HepG2 (cell line): ENCODE results near the gene GPR173. TPM values are rescaled to one million over a fixed set of nuclear protein-coding genes. Genes with fewer than 3 reads are reported as not detected.

Source experiments
- ASH2L ChIP-seq: fragments of 300-600, 200-600 bp; sonication (generic); IDR thresholded peaks from 2 replicates; pipeline ENCODE4 v1.7.0; 2017; ENCODE audit warnings: low read depth, mild to moderate bottlenecking, moderate library complexity, mixed read lengths, low read length; ENCODE audit not compliant: insufficient read length
- CENPT ChIP-seq: sonication (generic); formaldehyde crosslinking; IDR thresholded peaks from 2 replicates; pipeline ENCODE4 v1.8.0; 2022; ENCODE audit warnings: low read depth, mild to moderate bottlenecking, moderate library complexity, missing genetic modification reagents
- CENPX ChIP-seq: sonication (generic); formaldehyde crosslinking; IDR thresholded peaks from 2 replicates; pipeline ENCODE4 v1.9.0; 2021; ENCODE audit warnings: mild to moderate bottlenecking, missing genetic modification reagents, moderate library complexity
- ETV6 ChIP-seq: sonication (generic); formaldehyde crosslinking; conservative IDR thresholded peaks from 2 replicates; pipeline ENCODE4 v1.4.0; 2020; ENCODE audit warnings: missing genetic modification reagents
- FUBP1 ChIP-seq: sonication (generic); formaldehyde crosslinking; IDR thresholded peaks from 2 replicates; pipeline ENCODE4 v1.5.1; 2020; ENCODE audit warnings: missing genetic modification reagents, mild to moderate bottlenecking, borderline replicate concordance
- HOXA5 ChIP-seq: sonication (generic); formaldehyde crosslinking; IDR thresholded peaks from 2 replicates; pipeline ENCODE4 v1.4.0; 2020; ENCODE audit warnings: missing genetic modification reagents
- MNT ChIP-seq: fragments of 450-650 bp; IDR thresholded peaks from 2 replicates; pipeline ENCODE4 v1.6.1; 2016
- NCOA1 ChIP-seq: sonication (generic); formaldehyde crosslinking; IDR thresholded peaks from 2 replicates; pipeline ENCODE4 v1.9.0; 2021; ENCODE audit warnings: missing genetic modification reagents
- NR0B2 ChIP-seq: sonication (generic); formaldehyde crosslinking; IDR thresholded peaks from 2 replicates; pipeline ENCODE4 v1.4.0; 2020; ENCODE audit warnings: mild to moderate bottlenecking, missing genetic modification reagents
- RORA ChIP-seq: sonication (generic); formaldehyde crosslinking; IDR thresholded peaks from 2 replicates; pipeline ENCODE4 v1.5.0; 2020; ENCODE audit warnings: mild to moderate bottlenecking, missing genetic modification reagents, moderate library complexity
- ZNF143 ChIP-seq: sonication (generic); formaldehyde crosslinking; IDR thresholded peaks from 2 replicates; pipeline ENCODE4 v1.4.0; 2020; ENCODE audit warnings: missing genetic modification reagents
- ZNF569 ChIP-seq: sonication (generic); formaldehyde crosslinking; IDR thresholded peaks from 2 replicates; pipeline ENCODE4 v1.5.0; 2020; ENCODE audit warnings: mild to moderate bottlenecking, missing genetic modification reagents, moderate library complexity, borderline replicate concordance
- ZNF678 ChIP-seq: sonication (generic); formaldehyde crosslinking; IDR thresholded peaks from 2 replicates; pipeline ENCODE4 v1.4.0; 2020; ENCODE audit warnings: mild to moderate bottlenecking, missing genetic modification reagents
- ZNF747 ChIP-seq: sonication (generic); formaldehyde crosslinking; IDR thresholded peaks from 2 replicates; pipeline ENCODE4 v1.8.1; 2023; ENCODE audit warnings: missing genetic modification reagents, mild to moderate bottlenecking, borderline replicate concordance
- ZNF781 ChIP-seq: sonication (generic); formaldehyde crosslinking; IDR thresholded peaks from 2 replicates; pipeline ENCODE4 v1.5.1; 2020; ENCODE audit warnings: borderline replicate concordance, mild to moderate bottlenecking, missing genetic modification reagents; ENCODE audit errors: not compliant biosample characterization
- ZNF816 ChIP-seq: sonication (generic); formaldehyde crosslinking; IDR thresholded peaks from 2 replicates; pipeline ENCODE4 v1.8.0; 2022; ENCODE audit warnings: missing genetic modification reagents, mild to moderate bottlenecking, borderline replicate concordance
- ZNF839 ChIP-seq: sonication (generic); formaldehyde crosslinking; IDR thresholded peaks from 2 replicates; pipeline ENCODE4 v1.4.0; 2020; ENCODE audit warnings: missing genetic modification reagents, mild to moderate bottlenecking, borderline replicate concordance
- polyA plus RNA-seq, 8 experiments: library from polyadenylated mRNA; depleted of rRNA in 3 of 8; stranded (reverse) in 7 of 8; unstranded in 1 of 8; fragments of >200 nt; fragmentation: Illumina TruSeq in 4 of 8; extraction: Trizol in 4 of 8; gene quantifications; 2 replicates each; pipeline versions ENCODE4 v1.2.1 to v1.2.3, GENCODE V29; 2011 to 2016; ENCODE audit warnings: low read depth in 4 of 8, missing spikeins in 1 of 8, mixed read lengths in 1 of 8; ENCODE audit not compliant: insufficient read depth in 1 of 8
- total RNA-seq, 5 experiments: library from RNA; depleted of rRNA; stranded (reverse); fragments of >200 nt; fragmentation: Illumina TruSeq; extraction: Trizol; gene quantifications; 2 replicates each; pipeline ENCODE4 v1.2.3, GENCODE V29; 2016; ENCODE audit warnings: low read depth in 1 of 5
- TF ChIP-seq, protein P1 (sequence below): sonication (generic); formaldehyde crosslinking; IDR thresholded peaks from 2 replicates; pipeline ENCODE4 v1.9.0; 2021; ENCODE audit warnings: missing genetic modification reagents, mild to moderate bottlenecking, borderline replicate concordance
- TF ChIP-seq, protein P2 (sequence below): sonication (generic); formaldehyde crosslinking; IDR thresholded peaks from 2 replicates; pipeline ENCODE4 v1.4.0; 2020; ENCODE audit warnings: missing genetic modification reagents, borderline replicate concordance

GPR173 gene
- total and polyA plus RNA-seq, 2 of the 13 experiments (the other 11 are each of a cell fraction or from before 2014, with no cell fraction given), result 0.04 TPM; not detected in 1

- TF ChIP-seq MNT (no peak), ETV6 (CRISPR knock-in tag) (no peak), NR0B2 (CRISPR knock-in tag) (no peak), ZNF143 (CRISPR knock-in tag) (no peak), ZNF569 (CRISPR knock-in tag) (no peak), ZNF747 (CRISPR knock-in tag) (no peak), ZNF781 (CRISPR knock-in tag) (peak; percentile 38), CENPX (no peak), FUBP1 (CRISPR knock-in tag) (no peak), ZNF678 (CRISPR knock-in tag) (no peak), HOXA5 (CRISPR knock-in tag) (0 out of 2 replicates have a peak, but pooled peaks have one; percentile 20), ZNF816 (CRISPR knock-in tag) (no peak), RORA (CRISPR knock-in tag) (no peak), ZNF839 (no peak), ASH2L (peak; percentile 61), CENPT (no peak), NCOA1 (CRISPR knock-in tag) (no peak)
- TF ChIP-seq, protein P1, sequence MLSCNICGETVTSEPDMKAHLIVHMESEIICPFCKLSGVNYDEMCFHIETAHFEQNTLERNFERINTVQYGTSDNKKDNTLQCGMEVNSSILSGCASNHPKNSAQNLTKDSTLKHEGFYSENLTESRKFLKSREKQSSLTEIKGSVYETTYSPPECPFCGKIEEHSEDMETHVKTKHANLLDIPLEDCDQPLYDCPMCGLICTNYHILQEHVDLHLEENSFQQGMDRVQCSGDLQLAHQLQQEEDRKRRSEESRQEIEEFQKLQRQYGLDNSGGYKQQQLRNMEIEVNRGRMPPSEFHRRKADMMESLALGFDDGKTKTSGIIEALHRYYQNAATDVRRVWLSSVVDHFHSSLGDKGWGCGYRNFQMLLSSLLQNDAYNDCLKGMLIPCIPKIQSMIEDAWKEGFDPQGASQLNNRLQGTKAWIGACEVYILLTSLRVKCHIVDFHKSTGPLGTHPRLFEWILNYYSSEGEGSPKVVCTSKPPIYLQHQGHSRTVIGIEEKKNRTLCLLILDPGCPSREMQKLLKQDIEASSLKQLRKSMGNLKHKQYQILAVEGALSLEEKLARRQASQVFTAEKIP (CRISPR knock-in tag), result no peak
- TF ChIP-seq, protein P2, sequence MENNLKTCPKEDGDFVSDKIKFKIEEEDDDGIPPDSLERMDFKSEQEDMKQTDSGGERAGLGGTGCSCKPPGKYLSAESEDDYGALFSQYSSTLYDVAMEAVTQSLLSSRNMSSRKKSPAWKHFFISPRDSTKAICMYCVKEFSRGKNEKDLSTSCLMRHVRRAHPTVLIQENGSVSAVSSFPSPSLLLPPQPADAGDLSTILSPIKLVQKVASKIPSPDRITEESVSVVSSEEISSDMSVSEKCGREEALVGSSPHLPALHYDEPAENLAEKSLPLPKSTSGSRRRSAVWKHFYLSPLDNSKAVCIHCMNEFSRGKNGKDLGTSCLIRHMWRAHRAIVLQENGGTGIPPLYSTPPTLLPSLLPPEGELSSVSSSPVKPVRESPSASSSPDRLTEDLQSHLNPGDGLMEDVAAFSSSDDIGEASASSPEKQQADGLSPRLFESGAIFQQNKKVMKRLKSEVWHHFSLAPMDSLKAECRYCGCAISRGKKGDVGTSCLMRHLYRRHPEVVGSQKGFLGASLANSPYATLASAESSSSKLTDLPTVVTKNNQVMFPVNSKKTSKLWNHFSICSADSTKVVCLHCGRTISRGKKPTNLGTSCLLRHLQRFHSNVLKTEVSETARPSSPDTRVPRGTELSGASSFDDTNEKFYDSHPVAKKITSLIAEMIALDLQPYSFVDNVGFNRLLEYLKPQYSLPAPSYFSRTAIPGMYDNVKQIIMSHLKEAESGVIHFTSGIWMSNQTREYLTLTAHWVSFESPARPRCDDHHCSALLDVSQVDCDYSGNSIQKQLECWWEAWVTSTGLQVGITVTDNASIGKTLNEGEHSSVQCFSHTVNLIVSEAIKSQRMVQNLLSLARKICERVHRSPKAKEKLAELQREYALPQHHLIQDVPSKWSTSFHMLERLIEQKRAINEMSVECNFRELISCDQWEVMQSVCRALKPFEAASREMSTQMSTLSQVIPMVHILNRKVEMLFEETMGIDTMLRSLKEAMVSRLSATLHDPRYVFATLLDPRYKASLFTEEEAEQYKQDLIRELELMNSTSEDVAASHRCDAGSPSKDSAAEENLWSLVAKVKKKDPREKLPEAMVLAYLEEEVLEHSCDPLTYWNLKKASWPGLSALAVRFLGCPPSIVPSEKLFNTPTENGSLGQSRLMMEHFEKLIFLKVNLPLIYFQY (CRISPR knock-in tag), result no peak
Observed at GRCh38 chrX:53093748-53094581, 45.4 kb downstream of the GPR173 start, which contains the start of gene KANTR (continued).
